Spleen (tissue), 7 donors: ENCODE measurements around the gene CROCC2.

Experiments
- CTCF ChIP-seq, 11 experiments: fragments of 200-600 bp in 7 of 11; fragments of 450-650 bp in 4 of 11; sonication (generic) in 4 of 11; IDR thresholded peaks in 8 of 11; conservative IDR thresholded peaks in 3 of 11; 1 replicate in 7 of 11; 2 replicates in 4 of 11; pipeline versions ENCODE4 v1.4.0 to v1.8.0; 2016 to 2021; ENCODE audit warnings: antibody characterized with exemption in 11 of 11, inconsistent platforms in 4 of 11, mild to moderate bottlenecking in 1 of 11
- POLR2A ChIP-seq, 3 donors: fragments of 450-650 bp; IDR thresholded peaks; one replicate each; pipeline ENCODE4 v1.5.1; 2017; ENCODE audit warnings: antibody characterized with exemption in 3 of 3, mild to moderate bottlenecking in 1 of 3
- POLR2AphosphoS5 ChIP-seq, 3 donors: sonication (generic); formaldehyde crosslinking; IDR thresholded peaks; one replicate each; pipeline ENCODE4 v1.5.1; 2017; ENCODE audit warnings: antibody characterized with exemption in 3 of 3
- donor health status: DM: no; HTN: no; CAD: no; lungs with moderate emphysema.
- donor health status: DM: no; HTN: no; CAD: no.
- donor health status: DM: no; HTN: no; CAD: no.

GRCh38 chr2:240956171-240956934 is 50.2 kb downstream of the CROCC2 start:
- TF ChIP-seq POLR2AphosphoS5 (IDR thresholded peaks at IDR 0.05) (no peak), CTCF (IDR thresholded peaks at IDR 0.05 in 8 of 11, conservative IDR thresholded peaks at IDR 0.05 in 3 of 11) (no peak), POLR2A (IDR thresholded peaks at IDR 0.05) (no peak)
